GM12878 (cell line): ENCODE data around the gene SLC12A1. TPM values are rescaled to one million over a fixed set of nuclear protein-coding genes. Genes with fewer than 3 reads are reported as not detected.

Experiments
- ATAC-seq: fragments of 200-7000 bp; cut with Tn5 transposase; 3 replicates; pipeline ENCODE4 v1.9.1; 2020; ENCODE audit warnings: mild to moderate bottlenecking, moderate library complexity
- BruUV-seq: library from RNA; stranded (reverse); fragments of 400-500 nt; replicated peaks from 2 replicates; lab custom pipeline; 2021; lab: Mats Ljungman, UMichigan
- CTCF ChIA-PET: fragments of 300-600 bp; sonication (Branson Sonifier 250); formaldehyde crosslinking; extraction: SDS; loops from one replicate; lab custom pipeline; 2021; ENCODE audit warnings: inconsistent platforms; lab: Yijun Ruan, JAX
- POLR2A ChIA-PET: fragments of 350-600 bp; formaldehyde crosslinking; extraction: SDS; loops from one replicate; lab custom pipeline; 2021; ENCODE audit warnings: inconsistent platforms; lab: Charles Lee
- RAD21 ChIA-PET: fragments of 300-600 bp; sonication (Branson Sonifier 250); formaldehyde crosslinking; loops from one replicate; lab custom pipeline; 2023; ENCODE audit warnings: antibody characterized with exemption; ENCODE audit not compliant: unreplicated experiment; lab: Charles Lee
- SMC1A ChIA-PET: fragments of 300-600 bp; sonication (Branson Sonifier 250); formaldehyde crosslinking; loops from one replicate; lab custom pipeline; 2023; ENCODE audit not compliant: unreplicated experiment, uncharacterized antibody; lab: Charles Lee
- DNase-seq: peaks from one replicate; pipeline ENCODE4 v3.0.0-alpha.2; 2011; ENCODE audit warnings: low read depth, low spot score
- FAIRE-seq: peaks from 3 replicates; lab custom pipeline; 2011; peaks lifted over from hg19 to GRCh38; lab: Jason Lieb, UNC
- H2AFZ ChIP-seq: 2 replicates; pipeline ENCODE4 v1.6.0; 2011; ENCODE audit warnings: low read depth, low read length, control low read depth; ENCODE audit not compliant: control insufficient read depth
- H3K27ac ChIP-seq: 2 replicates; pipeline ENCODE4 v1.5.1; 2011; ENCODE audit warnings: control low read depth; ENCODE audit not compliant: control insufficient read depth, insufficient read depth
- H3K27me3 ChIP-seq, 2 experiments: replicated peaks in 1 of 2; 2 replicates each; pipeline versions ENCODE4 v1.6.0 to v1.6.1; 2011; ENCODE audit warnings: low read length in 1 of 2; ENCODE audit not compliant: control insufficient read depth in 2 of 2, insufficient read depth in 2 of 2
- H3K36me3 ChIP-seq, 2 experiments: 2 replicates each; pipeline ENCODE4 v1.5.1; 2011; ENCODE audit warnings: low read length in 1 of 2; ENCODE audit not compliant: control insufficient read depth in 2 of 2, insufficient read depth in 2 of 2
- H3K4me1 ChIP-seq: 2 replicates; pipeline ENCODE4 v1.6.1; 2011; ENCODE audit warnings: mild to moderate bottlenecking, low read length, moderate library complexity, mixed read lengths; ENCODE audit not compliant: control insufficient read depth, insufficient read depth
- H3K4me2 ChIP-seq: 2 replicates; pipeline ENCODE4 v1.6.0; 2011; ENCODE audit warnings: control low read depth; ENCODE audit not compliant: control insufficient read depth, insufficient read depth
- H3K4me3 ChIP-seq: fragments of 200-600 bp; sonication (generic); 2 replicates; pipeline ENCODE4 v1.5.1; 2016
- H3K79me2 ChIP-seq: 2 replicates; pipeline ENCODE4 v1.6.0; 2011; ENCODE audit warnings: low read length; ENCODE audit not compliant: control insufficient read depth, insufficient read depth
- H3K9ac ChIP-seq: 2 replicates; pipeline ENCODE4 v1.8.0; 2011; ENCODE audit warnings: low read length, control low read depth, mixed read lengths; ENCODE audit not compliant: control insufficient read depth, insufficient read depth
- H3K9me3 ChIP-seq: replicated peaks from 3 replicates; pipeline ENCODE4 v1.5.1; 2011; ENCODE audit warnings: mild to moderate bottlenecking, low read length; ENCODE audit not compliant: control insufficient read depth, insufficient read depth
- H4K20me1 ChIP-seq: 2 replicates; pipeline ENCODE4 v1.6.0; 2011; ENCODE audit not compliant: control insufficient read depth, insufficient read depth
- ATF7 ChIP-seq: fragments of 450-650 bp; IDR thresholded peaks from 2 replicates; pipeline ENCODE4 v1.6.1; 2016; ENCODE audit warnings: low read depth, mild to moderate bottlenecking
- FOXM1 ChIP-seq: IDR thresholded peaks from 2 replicates; pipeline ENCODE4 v1.6.1; 2012; ENCODE audit warnings: low read depth, mild to moderate bottlenecking, inconsistent platforms, low read length, moderate library complexity
- IKZF2 ChIP-seq, 2 experiments: fragments of 450-650 bp; IDR thresholded peaks; 2 replicates each; pipeline ENCODE4 v1.6.1; 2017; ENCODE audit warnings: mild to moderate bottlenecking in 2 of 2, moderate library complexity in 2 of 2
- IRF3 ChIP-seq: fragments of 450-650 bp; IDR thresholded peaks from 2 replicates; pipeline ENCODE4 v1.6.1; 2014; ENCODE audit warnings: mild to moderate bottlenecking
- JUNB ChIP-seq: IDR thresholded peaks from 2 replicates; pipeline ENCODE4 v1.6.1; 2016; ENCODE audit warnings: antibody characterized with exemption, mild to moderate bottlenecking
- ZNF24 ChIP-seq: fragments of 450-650 bp; IDR thresholded peaks from 2 replicates; pipeline ENCODE4 v1.6.1; 2017; ENCODE audit warnings: antibody characterized with exemption, mild to moderate bottlenecking
- ZNF384 ChIP-seq: IDR thresholded peaks from 2 replicates; pipeline ENCODE4 v1.6.1; 2012; ENCODE audit warnings: low read depth, mild to moderate bottlenecking, low read length, improper control_type of control experiment, borderline replicate concordance
- WGBS: methylation state at CpG from one replicate; pipeline ENCODE4 v1.1.6; 2016; ENCODE audit warnings: low lambda C conversion rate; ENCODE audit not compliant: insufficient replicate concordance, insufficient coverage; ENCODE audit errors: missing lambda C conversion rate; 5-methylcytosine and 5-hydroxymethylcytosine counted together
- in situ Hi-C: fragments of 300-500 bp; cut with MboI; formaldehyde crosslinking; loops from 9 replicates; pipeline ENCODE4 v1.14.3; 2018; ENCODE audit warnings: mixed read lengths
- intact Hi-C: fragments of 100-400 bp; cut with micrococcal nuclease; formaldehyde crosslinking; loops from one replicate; pipeline ENCODE4 v1.14.2; 2022; ENCODE audit not compliant: unreplicated experiment
- polyA plus RNA-seq, 11 experiments: library from polyadenylated mRNA; depleted of rRNA in 4 of 11; unstranded in 6 of 11; stranded (reverse) in 5 of 11; fragments of >200 nt; fragmentation: Nextera tagmentation in 4 of 11; fragmentation: Illumina TruSeq in 1 of 11; extraction: Ambion mirVana in 4 of 11; extraction: Trizol in 1 of 11; gene quantifications; 1 replicate in 1 of 11; 2 replicates in 10 of 11; pipeline versions ENCODE4 v1.2.1 to v1.2.3, GENCODE V29; 2011 to 2016; ENCODE audit warnings: inconsistent platforms in 2 of 11, missing spikeins in 2 of 11, low read depth in 1 of 11
- total RNA-seq, 4 experiments: library from RNA; depleted of rRNA in 3 of 4; stranded (reverse); fragments of >200 nt in 3 of 4; fragmentation: Illumina TruSeq in 1 of 4; extraction: Trizol in 1 of 4; gene quantifications; 2 replicates each; pipeline versions ENCODE4 v1.2.1 to v1.2.3, GENCODE V29; 2013 to 2021
- TF ChIP-seq, protein P1 (sequence below): IDR thresholded peaks from 2 replicates; pipeline ENCODE4 v1.6.1; 2012; ENCODE audit warnings: low read length, inconsistent platforms

The SLC12A1 gene
- total and polyA plus RNA-seq, 10 of the 15 experiments (the other 5 are each of a cell fraction or from before 2014, with no cell fraction given), result under 0.01 TPM; not detected in 9

DNA sequence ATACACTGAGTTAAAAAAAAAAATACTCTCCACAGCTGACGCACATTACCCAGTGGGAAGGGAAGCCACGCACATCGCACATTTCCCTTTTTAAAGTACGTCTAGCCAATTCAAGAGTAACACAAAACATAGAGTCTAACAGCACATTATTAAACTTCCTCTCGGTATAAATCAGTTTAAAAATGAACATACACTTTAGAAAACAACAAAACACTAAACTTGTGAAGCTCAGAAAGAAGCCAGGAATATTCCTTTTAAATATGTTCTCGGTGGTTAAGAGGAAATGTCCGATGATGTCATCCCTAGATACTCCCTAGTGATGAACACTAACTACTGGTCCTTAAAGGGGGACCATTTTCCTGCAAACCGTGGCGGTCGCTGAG lies 28.7 kb upstream of the SLC12A1 start:
- no TSS peak for BruUV-seq
- ChIA-PET RAD21 (interaction anchor here (0.9 to 1.5 kb wide), 5 partner anchors 23 to 65 kb away, joined by 3 to 5 read pairs (median 3); no protein-coding TSS in a partner anchor), SMC1A (interaction anchor here (0.7 to 2.0 kb wide), 3 partner anchors 9 to 36 kb away, joined by 4 to 8 read pairs (median 4); no protein-coding TSS in a partner anchor), CTCF (interaction anchor here (1.1 to 1.9 kb wide), 2 partner anchors 109 to 375 kb away, joined by 3 to 5 read pairs; no protein-coding TSS in a partner anchor), POLR2A (interaction anchor here (0.6 to 0.9 kb wide), 2 partner anchors 44 to 154 kb away, joined by 3 read pairs; partner anchors contain the start of gene DUT)
- Histone ChIP-seq H3K4me1 (peaks cover 15% of the 10 kb centered on the region; the same call in 1 of the 2 replicates), H3K36me3 (no peaks in the 10 kb centered on the region; a peak in 1 of 4 replicates), H3K79me2 (peaks cover 38% of the 10 kb centered on the region), H3K9ac (peak overlapping the region; percentile 81), H4K20me1 (no peaks in the 10 kb centered on the region), H3K27me3 (no peaks in the 10 kb centered on the region), H3K4me2 (peak overlapping the region; percentile 85), H2AFZ (peak overlapping the region; percentile 37), H3K4me3 (peak overlapping the region; percentile 92), H3K9me3 (peaks cover 5% of the 10 kb centered on the region; the same call in 2 of the 3 replicates)
- FAIRE-seq, result no peak
- WGBS, result under 1% methylated on average over 10 of the region's 10 CpGs
- peak; percentile 77 for ATAC-seq
- in situ Hi-C loops, result no loop called here
- TF ChIP-seq JUNB (peak; percentile 42), IRF3 (no peak), IKZF2 (IDR thresholded peaks at IDR 0.05) (peak in 1 of 2 experiments; percentile 39; a peak in 1 of 4 replicates), ATF7 (peak; percentile 99), ZNF24 (no peak), ZNF384 (no peak), FOXM1 (no peak)
- TF ChIP-seq, protein P1, sequence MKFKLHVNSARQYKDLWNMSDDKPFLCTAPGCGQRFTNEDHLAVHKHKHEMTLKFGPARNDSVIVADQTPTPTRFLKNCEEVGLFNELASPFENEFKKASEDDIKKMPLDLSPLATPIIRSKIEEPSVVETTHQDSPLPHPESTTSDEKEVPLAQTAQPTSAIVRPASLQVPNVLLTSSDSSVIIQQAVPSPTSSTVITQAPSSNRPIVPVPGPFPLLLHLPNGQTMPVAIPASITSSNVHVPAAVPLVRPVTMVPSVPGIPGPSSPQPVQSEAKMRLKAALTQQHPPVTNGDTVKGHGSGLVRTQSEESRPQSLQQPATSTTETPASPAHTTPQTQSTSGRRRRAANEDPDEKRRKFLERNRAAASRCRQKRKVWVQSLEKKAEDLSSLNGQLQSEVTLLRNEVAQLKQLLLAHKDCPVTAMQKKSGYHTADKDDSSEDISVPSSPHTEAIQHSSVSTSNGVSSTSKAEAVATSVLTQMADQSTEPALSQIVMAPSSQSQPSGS, result peak; percentile 76
- TF ChIP-seq, all 136 proteins: peak for 4
- peak; percentile 11 for DNase-seq
- peak overlapping the region; percentile 65 for H3K27ac ChIP-seq
- intact Hi-C loops, result no loop called here
